Muscle of back (tissue), 11 donors: ENCODE results near the gene GABRB2. TPM values are rescaled to one million over a fixed set of nuclear protein-coding genes. Genes with fewer than 3 reads are reported as not detected.
A peak's percentile ranks its signal among the peaks of the same experiment; 100 is the strongest.
"Not testable (repeated sequence)": the region's sequence is repeated elsewhere in the genome, so short reads cannot be mapped to it uniquely, and the experiment has no call there.

Experiments used
- DNase-seq, 3 donors: peaks; one replicate each; pipeline versions ENCODE4 v3.0.0 to v3.0.0-alpha.2; 2013
- polyA plus RNA-seq, 10 donors: library from polyadenylated mRNA; unstranded; fragments of 120-200 nt; gene quantifications; one replicate each; pipeline ENCODE4 v1.2.1, GENCODE V29; 2013; ENCODE audit not compliant: insufficient read length in 10 of 10

Gene GABRB2
- polyA plus RNA-seq, 10 donors: 0.40 to 3.1 (median 1.6) TPM

DNA sequence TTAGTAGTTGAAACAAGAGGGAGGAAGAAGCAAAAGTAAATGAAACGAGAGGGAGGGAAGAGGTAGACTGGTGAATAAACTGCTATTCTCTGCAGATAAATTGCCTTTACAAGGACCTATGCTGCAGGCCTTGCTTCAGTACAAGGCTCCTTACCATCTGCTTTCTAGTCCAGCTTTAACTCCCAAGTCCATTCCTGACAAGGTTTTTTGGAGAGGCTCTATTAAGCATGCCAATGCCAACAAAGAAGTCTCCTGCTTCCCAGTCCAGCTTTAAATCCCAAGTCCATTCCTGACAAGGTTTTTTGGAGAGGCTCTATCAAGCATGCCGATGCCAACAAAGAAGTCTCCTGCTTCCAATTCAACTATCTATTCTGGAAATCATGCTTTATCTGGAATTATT, 244.9 kb downstream of the GABRB2 start:
- DNase-seq: no peak

DNA sequence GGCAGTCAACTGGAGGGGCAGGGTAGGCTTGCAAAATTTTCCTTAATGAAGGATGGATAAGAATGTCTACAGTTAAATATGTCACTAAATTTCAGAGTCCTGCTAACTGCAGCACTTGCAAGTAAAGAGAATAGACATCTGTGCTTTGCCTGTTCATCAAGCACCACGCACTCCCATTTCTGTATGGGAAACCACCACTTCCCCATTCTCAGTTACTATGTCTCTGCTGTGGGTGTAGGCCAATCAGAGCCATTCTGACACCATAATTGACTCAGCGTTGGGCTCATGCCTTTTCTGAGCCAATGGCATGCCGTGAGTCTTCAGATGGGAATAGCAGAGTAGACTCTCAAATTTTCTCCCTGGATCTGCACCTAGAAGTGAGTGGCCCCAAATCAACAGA, 247.5 kb downstream of the GABRB2 start:
- DNase-seq: no peak

GRCh38 chr5:161297388-161297787, 249.1 kb downstream of the GABRB2 start:
- DNase-seq: not testable (repeated sequence)

- no peak for DNase-seq
Observed at GRCh38 chr5:161295721-161296250, 250.7 kb downstream of the GABRB2 start.

DNA sequence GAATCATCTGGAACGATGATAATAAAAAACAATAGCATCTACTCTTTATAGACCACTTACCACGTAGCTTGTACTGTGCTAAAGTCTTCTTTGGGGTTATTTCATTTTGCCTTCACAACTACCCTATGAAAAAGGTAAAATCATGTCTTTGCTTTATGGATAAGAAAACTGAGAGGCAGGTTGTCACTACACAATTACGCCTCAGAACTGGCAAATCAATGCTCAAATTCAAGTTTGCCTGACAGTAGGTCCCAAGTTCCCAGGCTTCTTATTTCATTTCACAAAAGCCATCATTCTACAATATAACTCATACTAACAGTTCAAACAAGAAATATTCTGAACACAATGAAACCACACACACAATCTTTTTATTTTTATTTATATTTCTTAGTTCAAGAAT, 258.5 kb downstream of the GABRB2 start:
- DNase-seq: no peak

DNA sequence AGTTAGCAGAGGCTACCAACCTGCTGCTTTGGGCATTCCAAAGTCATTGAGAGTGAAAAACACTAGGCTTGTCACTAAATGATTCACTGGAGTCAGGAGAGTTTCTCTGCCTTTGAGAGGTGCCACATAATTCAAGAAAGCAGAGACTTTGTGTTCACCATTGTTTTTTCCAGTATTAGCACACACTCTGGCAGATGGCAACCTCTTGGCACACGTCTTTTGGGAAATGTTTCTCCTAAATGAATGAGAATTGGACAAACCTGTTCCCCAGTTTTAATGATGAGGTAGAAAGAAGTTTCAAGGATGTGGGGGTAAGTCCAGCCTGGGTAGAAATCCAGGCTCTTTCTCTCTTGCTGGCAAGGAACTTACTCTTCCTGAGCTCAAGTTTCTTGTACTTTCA, 259.1 kb downstream of the GABRB2 start:
- DNase-seq: no peak

DNA sequence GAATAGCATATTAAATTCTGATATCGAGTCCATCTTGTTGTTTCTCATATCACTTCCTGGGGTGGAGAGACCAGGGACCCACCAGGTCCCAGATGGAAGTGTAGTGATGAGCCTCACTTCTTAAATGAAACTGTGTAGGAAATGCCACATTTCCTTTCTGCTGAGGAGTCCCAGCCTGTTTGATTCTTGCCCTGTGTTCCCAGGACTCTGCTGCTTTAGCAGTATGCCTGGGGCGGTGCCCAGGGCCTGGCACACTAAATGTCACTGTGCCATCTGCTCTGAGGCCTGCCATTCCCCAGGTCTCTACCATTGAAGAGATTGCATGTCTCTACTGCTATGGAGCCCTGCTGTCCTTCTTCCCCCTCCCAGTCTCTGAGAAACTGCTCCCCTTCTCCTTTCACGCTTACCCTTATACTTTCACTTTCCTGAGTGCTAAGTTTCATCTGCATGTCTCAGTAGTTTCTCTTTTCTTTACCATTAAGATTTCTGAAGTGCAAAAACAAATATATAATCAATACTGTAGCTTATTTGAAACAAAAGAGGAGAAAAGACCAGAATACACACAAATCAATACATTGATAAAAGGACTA, 260.4 kb downstream of the GABRB2 start:
- no peak for DNase-seq

GRCh38 chr5:161284445-161284844, 262.1 kb downstream of the GABRB2 start:
- DNase-seq: no peak

DNA sequence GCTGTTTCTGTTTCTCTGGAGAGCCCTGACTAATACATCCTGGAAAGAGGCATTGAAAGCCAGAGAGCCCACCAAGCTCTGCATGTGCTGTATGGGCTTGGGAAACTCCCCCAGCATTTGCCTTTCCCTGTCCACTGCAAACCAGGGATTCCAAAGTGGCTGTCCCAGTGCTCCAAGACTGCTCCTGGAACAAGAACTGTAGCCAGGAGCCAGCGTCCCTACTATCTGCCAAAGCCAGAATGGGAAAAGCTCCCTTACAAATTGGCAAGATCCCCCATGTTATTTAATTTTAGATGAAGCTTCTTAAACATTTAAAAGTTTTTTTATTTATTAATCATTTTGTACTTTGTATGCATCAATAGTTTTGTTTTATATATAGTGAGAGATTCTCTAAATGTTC, 263.2 kb downstream of the GABRB2 start:
- no peak for DNase-seq

- no peak for DNase-seq
Observed at GRCh38 chr5:161278739-161279660, 267.5 kb downstream of the GABRB2 start.

DNA sequence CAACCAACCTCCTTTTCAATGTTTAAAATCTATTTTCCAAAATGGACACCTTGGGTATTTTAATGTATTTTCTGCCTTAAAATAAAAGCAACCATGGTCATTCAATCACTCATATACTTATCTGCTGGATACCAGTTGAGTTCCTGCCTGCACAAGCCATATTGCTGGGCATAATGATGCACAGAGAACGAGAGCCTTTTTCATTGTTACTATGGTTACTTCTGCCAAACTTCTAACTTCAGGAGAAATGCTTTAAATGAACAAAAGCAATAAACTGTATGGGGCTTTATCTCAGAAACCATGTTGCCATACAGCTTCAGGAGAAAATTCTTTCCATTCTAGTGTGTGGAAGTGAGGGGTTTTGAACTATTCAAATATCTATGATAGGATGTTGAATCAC, 269.5 kb downstream of the GABRB2 start:
- no peak for DNase-seq

GRCh38 chr5:161274951-161275350, 271.6 kb downstream of the GABRB2 start:
- DNase-seq: no peak

- DNase-seq: no peak
Observed at GRCh38 chr5:161273410-161273809, 273.1 kb downstream of the GABRB2 start.

- DNase-seq: no peak
Observed at GRCh38 chr5:161271816-161272215, 274.7 kb downstream of the GABRB2 start.

GRCh38 chr5:161269125-161269524, 277.4 kb downstream of the GABRB2 start:
- no peak for DNase-seq

DNA sequence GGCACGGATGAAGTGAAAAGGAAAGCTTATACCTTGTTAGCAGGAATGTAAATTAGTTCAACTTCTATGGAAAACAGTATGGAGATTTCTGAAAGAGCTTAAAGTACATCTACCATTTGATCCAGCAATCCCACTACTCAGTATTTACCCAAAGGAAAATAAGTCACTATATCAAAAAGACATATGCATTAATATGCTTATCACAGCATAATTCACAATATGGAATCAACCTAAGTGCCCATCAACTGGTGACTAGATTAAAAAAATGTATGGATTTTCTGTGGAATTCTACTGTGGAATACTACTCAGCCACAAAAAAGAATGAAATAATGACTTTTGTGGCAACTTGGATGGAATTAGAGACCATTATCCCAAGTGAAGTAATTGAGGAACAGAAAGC, 279.6 kb downstream of the GABRB2 start:
- no peak for DNase-seq

DNA sequence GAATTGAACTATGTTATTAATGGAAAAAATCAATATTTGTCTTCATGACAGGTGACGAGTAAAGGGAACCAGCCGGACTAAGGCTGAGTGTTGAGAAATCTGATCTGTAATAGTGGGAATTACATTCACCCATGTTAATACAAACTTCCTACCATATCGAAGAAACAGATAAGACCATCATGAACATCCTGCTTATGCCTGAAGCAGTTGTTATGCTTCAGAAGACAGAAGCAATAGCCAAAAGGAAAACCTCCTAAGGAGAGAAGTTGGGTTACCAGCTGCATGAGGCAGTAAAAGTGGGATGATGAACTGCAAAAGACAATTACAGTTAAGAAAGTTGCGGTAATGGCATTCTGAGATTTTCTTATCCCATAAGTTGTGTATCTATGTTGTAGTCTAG, 281.5 kb downstream of the GABRB2 start:
- DNase-seq: no peak

GRCh38 chr5:161263191-161263590, 283.3 kb downstream of the GABRB2 start:
- DNase-seq: peak in 2 of 3 donors; percentile 2 to 13

DNA sequence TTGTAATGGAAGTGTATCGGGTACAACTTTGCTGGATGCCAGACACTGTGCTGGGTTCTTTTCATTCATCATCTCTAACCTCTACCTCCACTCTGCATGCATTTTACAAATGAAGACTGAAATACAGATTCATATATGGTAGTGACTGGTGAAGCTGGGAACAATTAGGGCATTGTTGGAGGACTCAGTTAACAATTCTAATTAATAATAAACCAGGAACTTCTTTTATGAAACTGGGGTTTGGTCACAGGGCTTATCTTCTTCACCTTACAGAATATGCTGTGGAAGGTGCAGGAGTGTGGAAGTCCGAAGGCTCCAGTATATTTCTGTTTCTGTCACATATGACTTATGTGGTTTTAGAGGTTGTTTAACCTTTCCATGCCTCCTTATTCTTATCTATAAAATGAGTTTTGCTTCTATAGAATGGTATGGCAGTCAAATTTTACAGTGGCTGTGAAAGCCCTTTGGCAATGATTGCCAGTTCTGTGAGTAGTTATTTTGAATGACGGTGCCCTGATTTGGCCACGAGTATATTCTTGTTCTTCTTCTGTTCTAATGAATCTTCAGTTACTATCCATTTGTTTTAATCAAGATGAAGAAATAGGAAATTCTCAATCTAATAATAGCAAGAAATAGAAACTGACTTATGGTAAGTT, 284.7 kb downstream of the GABRB2 start:
- no peak for DNase-seq

GRCh38 chr5:161258438-161258837, 288.1 kb downstream of the GABRB2 start:
- no peak for DNase-seq

- DNase-seq: no peak
Observed at GRCh38 chr5:161256957-161257356, 289.6 kb downstream of the GABRB2 start.

DNA sequence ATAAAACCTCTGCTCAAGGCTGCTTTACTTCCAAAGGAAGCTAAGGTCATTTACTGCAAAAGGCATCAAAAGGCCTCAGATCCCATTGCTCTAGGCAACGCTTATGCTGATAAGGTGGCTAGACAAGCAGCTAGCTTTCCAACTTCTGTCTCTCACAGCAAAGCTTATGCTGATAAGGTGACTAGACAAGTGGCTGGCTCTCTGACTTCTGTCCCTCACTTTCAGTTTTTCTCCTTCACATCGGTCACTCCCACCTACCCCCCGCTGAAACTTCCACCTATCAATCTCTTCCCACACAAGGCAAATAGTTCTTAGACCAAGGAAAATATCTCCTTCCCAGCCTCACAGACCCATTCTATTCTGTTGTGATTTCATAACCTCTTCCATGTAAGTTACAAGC, 293.6 kb downstream of the GABRB2 start:
- not testable (repeated sequence) for DNase-seq

DNA sequence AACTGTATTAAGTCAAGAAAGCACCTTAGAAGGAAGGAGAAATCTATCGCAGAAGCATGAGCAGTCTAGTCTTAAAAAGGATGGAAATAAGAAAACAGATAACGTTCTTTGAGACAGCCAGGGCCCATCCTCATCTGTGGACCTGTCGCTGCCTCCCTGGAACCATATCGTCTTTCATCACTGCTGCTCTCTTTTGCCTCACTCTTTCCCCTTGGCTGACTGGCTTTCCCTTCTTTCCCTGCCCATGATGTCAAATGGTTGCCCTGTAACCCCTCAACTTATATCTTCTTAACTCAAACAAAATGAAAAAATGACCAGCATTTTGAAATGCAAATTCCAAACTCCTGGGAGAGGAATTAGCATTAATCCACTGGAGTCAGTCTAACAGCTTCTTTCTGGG, 299.8 kb downstream of the GABRB2 start:
- DNase-seq: no peak
